Fibroblast of lung (primary cell): ENCODE measurements around the gene KCNJ2.

ENCODE experiments used
- EZH2 ChIP-seq: IDR thresholded peaks from 2 replicates; pipeline ENCODE4 v1.5.1; 2012; ENCODE audit warnings: low read length, control low read depth, mild to moderate bottlenecking; ENCODE audit errors: missing control alignments
- TF ChIP-seq, protein P1 (sequence below), 2 donors: IDR thresholded peaks in 1 of 2; conservative IDR thresholded peaks in 1 of 2; 1 replicate in 1 of 2; 2 replicates in 1 of 2; pipeline ENCODE4 v1.5.1; 2011 to 2012; ENCODE audit warnings: low read length in 2 of 2, control low read depth in 1 of 2, inconsistent platforms in 1 of 2, low read depth in 1 of 2, mild to moderate bottlenecking in 1 of 2

DNA sequence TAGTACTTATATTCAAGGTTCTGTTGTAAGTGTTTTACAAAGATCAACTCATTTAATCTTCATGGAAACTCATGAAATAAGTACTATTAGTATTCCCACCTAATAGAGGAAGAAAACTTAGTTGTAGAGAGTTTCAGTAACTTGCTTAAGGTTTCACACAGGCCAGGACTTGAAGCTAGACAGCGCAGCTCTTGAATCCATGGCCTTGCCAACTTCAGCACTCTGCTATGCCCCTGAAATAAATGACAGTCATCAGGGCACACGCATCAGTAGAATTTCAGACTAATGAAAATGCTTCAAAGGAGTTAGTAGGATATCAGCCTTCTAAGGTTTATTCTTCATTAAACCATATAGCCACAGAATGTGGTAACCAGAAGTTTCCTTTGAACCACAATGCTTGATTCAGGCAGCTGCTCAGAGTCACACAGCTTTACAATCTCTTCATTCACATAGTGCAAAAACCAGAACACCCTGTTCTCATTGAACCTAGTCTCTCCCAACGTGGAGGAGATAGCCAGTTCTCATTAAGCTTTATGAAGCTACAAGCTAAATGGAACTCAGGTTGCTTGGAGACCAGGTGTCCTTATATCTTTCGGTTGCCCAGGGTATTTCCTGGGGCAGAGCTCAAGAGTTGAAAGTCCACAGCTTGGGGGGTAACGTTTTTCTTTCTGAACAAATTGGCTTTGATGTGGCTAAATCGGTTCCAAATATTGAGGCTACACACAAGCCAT, 39.7 kb downstream of the KCNJ2 start:
- TF ChIP-seq EZH2: no peak
- TF ChIP-seq, protein P1, sequence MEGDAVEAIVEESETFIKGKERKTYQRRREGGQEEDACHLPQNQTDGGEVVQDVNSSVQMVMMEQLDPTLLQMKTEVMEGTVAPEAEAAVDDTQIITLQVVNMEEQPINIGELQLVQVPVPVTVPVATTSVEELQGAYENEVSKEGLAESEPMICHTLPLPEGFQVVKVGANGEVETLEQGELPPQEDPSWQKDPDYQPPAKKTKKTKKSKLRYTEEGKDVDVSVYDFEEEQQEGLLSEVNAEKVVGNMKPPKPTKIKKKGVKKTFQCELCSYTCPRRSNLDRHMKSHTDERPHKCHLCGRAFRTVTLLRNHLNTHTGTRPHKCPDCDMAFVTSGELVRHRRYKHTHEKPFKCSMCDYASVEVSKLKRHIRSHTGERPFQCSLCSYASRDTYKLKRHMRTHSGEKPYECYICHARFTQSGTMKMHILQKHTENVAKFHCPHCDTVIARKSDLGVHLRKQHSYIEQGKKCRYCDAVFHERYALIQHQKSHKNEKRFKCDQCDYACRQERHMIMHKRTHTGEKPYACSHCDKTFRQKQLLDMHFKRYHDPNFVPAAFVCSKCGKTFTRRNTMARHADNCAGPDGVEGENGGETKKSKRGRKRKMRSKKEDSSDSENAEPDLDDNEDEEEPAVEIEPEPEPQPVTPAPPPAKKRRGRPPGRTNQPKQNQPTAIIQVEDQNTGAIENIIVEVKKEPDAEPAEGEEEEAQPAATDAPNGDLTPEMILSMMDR (conservative IDR thresholded peaks at IDR 0.05 in 1 of 2, IDR thresholded peaks at IDR 0.05 in 1 of 2; ENCODE audit: low read depth in 1 of 2, low read length in 2 of 2): no peak
